ENCODE results near the gene ZNF75A. TPM values are rescaled to one million over a fixed set of nuclear protein-coding genes. Genes with fewer than 3 reads are reported as not detected.

The ZNF75A gene
- total RNA-seq, 2 donors from 2014 or later, result 12.9 to 15.3 TPM

- peak in 3 of 7 experiments; percentile 3 to 37 (median 13) for TF ChIP-seq CTCF (IDR thresholded peaks at IDR 0.05)
- TF ChIP-seq POLR2A (IDR thresholded peaks at IDR 0.05), result peak; percentile 65 to 88 (median 85)
- Histone ChIP-seq H3K27me3 (no peaks in the 10 kb centered on the region), H3K9me3 (peaks cover 0 to 3% (median 0%) of the 10 kb centered on the region in 3 donors), H3K4me3 (peak within 1 kb of the TSS; percentile 83 to 87), H3K4me1 (peaks cover 38% of the 10 kb centered on the region), H3K27ac (peak within 1 kb of the TSS; percentile 98 to 100 (median 100)), H3K36me3 (replicated peaks in 1 of 2; ENCODE audit: insufficient read depth in 1 of 2, low read depth in 2 of 2) (peaks cover 0 to 6% of the 10 kb centered on the region in 2 donors)
- 0 to 1% methylated on average over 22 to 70 of the region's 72 CpGs for WGBS, 2 donors
- intact Hi-C loops (cut with DNase I), result no loop called here
- DNase-seq (peak; percentile 94 to 97 (median 96)), ATAC-seq (peak; percentile 96)
These were observed 22.4 kb upstream of the ZNF75A start, which contains the start of gene ZNF263 for GRCh38 chr16:3282730-3283542. Gene ZNF263, plus strand, starts transcription at chr16:3283491. Its CDS starts 328 bp downstream, at chr16:3283819.

- peaks cover 38% of the 10 kb centered on the region for H3K4me1 ChIP-seq
- H3K36me3 ChIP-seq (replicated peaks in 1 of 2; ENCODE audit: insufficient read depth in 1 of 2, low read depth in 2 of 2), result peaks cover 7 to 12% of the 10 kb centered on the region in 2 donors
- TF ChIP-seq POLR2A (IDR thresholded peaks at IDR 0.05) (no peak), CTCF (IDR thresholded peaks at IDR 0.05) (no peak)
- peak overlapping the region; percentile 83 to 87 for H3K4me3 ChIP-seq
- peak overlapping the region; percentile 98 to 100 (median 100) for H3K27ac ChIP-seq
- intact Hi-C loops (cut with DNase I), result no loop called here
- peaks cover 0 to 10% (median 2%) of the 10 kb centered on the region in 3 donors for H3K9me3 ChIP-seq
- DNase-seq, result peak in 3 of 4 donors; percentile 15 to 33 (median 20)
- 2 to 15% methylated on average over 14 to 56 of the region's 56 CpGs for WGBS, 2 donors
- H3K27me3 ChIP-seq, result no peaks in the 10 kb centered on the region
- ATAC-seq, result no peak
These were observed 21.5 kb upstream of the ZNF75A start for GRCh38 chr16:3283543-3284447.

- no peaks in the 10 kb centered on the region for H3K27me3 ChIP-seq
- no peak for DNase-seq
- peaks cover 20 to 24% of the 10 kb centered on the region in 2 donors for H3K36me3 ChIP-seq (replicated peaks in 1 of 2; ENCODE audit: insufficient read depth in 1 of 2, low read depth in 2 of 2)
- 83 to 87% methylated on average over 6 of the region's 6 CpGs for WGBS, 2 donors
- intact Hi-C loops (cut with DNase I), result no loop called here
- no peak for ATAC-seq
- H3K9me3 ChIP-seq, result peaks cover 0 to 23% (median 2%) of the 10 kb centered on the region in 3 donors
- H3K4me1 ChIP-seq, result peaks cover 38% of the 10 kb centered on the region
- H3K27ac ChIP-seq, result no peak overlapping the region
- H3K4me3 ChIP-seq, result no peak overlapping the region
- no peak for TF ChIP-seq POLR2A (IDR thresholded peaks at IDR 0.05)
- TF ChIP-seq CTCF (IDR thresholded peaks at IDR 0.05), result no peak
These were observed 20.2 kb upstream of the ZNF75A start for GRCh38 chr16:3285131-3285530.

- peaks cover 0 to 63% (median 7%) of the 10 kb centered on the region in 3 donors for H3K9me3 ChIP-seq
- no peak overlapping the region for H3K27ac ChIP-seq
- WGBS, 2 donors, result 96 to 97% methylated on average over 16 of the region's 16 CpGs
- no peaks in the 10 kb centered on the region for H3K27me3 ChIP-seq
- no peak for DNase-seq
- TF ChIP-seq POLR2A (IDR thresholded peaks at IDR 0.05), result no peak
- TF ChIP-seq CTCF (IDR thresholded peaks at IDR 0.05), result no peak
- intact Hi-C loops (cut with DNase I), result no loop called here
- no peak overlapping the region for H3K4me3 ChIP-seq
- ATAC-seq, result no peak
- H3K4me1 ChIP-seq, result peaks cover 4% of the 10 kb centered on the region
- H3K36me3 ChIP-seq (replicated peaks in 1 of 2; ENCODE audit: insufficient read depth in 1 of 2, low read depth in 2 of 2), result peaks cover 27 to 32% of the 10 kb centered on the region in 2 donors
These were observed 15.2 kb upstream of the ZNF75A start for GRCh38 chr16:3289998-3290673.
